HT1080 (cell line): ENCODE measurements around the gene CIB4. TPM values are rescaled to one million over a fixed set of nuclear protein-coding genes. Genes with fewer than 3 reads are reported as not detected.
"Not testable (repeated sequence)": the region's sequence is repeated elsewhere in the genome, so short reads cannot be mapped to it uniquely, and the experiment has no call there.

Experiments used
- DNase-seq: peaks from one replicate; pipeline ENCODE4 v3.0.0-alpha.2; 2015; ENCODE audit warnings: low read depth
- total RNA-seq: library from RNA; depleted of rRNA; stranded (reverse); fragments of >200 nt; shearing (Covaris generic); gene quantifications from 2 replicates; pipeline ENCODE4 v1.2.3, GENCODE V29; 2014

CIB4 gene
- total RNA-seq, 1 experiment from 2014 or later, result not detected

DNA sequence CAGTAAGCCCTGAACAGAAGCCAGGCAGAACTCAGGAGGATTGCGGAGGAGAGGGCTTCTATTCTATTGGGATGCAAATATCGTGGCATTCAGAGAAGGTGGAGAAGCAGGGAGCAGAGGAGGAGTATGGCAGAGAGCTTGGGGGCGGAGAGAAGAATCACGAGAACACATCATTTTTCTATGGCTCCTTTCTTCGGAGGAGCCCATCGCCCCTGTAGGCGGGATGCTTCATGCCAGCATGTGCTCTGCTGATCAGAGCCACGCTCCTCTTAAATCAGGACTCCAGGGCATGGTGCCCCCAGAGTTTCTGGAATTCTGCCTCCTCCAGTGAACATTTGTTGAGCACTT lies 71.1 kb downstream of the CIB4 start:
- no peak for DNase-seq

DNA sequence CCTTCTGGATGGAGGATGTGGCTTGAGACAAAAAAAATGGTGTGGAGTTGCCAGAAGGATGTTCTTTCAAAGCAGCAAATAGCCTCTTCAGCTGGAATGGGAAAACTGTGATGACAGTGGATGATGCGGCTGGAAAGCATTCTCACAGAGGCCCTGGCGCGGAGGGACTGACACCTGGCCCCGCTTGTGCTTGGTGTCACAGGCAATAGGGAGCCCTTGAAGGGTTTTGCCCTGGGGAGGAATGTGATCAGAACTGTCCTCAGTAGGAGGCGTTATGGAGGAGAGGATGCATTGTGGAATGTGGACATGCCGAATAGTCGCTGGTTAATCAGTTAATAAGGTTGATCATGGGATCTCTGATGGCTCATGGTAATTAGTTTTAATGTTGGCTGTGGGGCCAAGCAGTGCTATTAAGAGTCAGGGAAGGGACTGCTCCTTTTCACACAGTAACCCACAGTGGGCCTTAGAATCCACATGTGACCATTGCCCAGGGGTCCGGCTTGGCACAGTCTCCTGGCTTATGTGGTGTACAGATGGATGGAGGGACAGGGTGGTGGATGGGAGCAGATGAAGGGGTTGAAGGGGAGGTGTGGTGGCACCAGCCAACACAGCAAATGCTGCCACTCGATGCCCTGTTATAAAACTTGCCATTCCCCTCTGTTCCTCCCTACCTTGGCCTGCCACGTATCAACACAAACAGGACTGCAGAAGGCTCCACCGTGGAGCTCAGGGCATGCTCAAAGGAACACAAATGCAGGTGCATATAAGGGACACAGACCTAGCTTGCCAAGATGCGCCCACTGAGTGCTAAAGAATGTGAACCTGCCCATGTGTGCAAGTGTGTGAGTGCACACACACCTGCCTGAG lies 71.7 kb downstream of the CIB4 start:
- no peak for DNase-seq

DNA sequence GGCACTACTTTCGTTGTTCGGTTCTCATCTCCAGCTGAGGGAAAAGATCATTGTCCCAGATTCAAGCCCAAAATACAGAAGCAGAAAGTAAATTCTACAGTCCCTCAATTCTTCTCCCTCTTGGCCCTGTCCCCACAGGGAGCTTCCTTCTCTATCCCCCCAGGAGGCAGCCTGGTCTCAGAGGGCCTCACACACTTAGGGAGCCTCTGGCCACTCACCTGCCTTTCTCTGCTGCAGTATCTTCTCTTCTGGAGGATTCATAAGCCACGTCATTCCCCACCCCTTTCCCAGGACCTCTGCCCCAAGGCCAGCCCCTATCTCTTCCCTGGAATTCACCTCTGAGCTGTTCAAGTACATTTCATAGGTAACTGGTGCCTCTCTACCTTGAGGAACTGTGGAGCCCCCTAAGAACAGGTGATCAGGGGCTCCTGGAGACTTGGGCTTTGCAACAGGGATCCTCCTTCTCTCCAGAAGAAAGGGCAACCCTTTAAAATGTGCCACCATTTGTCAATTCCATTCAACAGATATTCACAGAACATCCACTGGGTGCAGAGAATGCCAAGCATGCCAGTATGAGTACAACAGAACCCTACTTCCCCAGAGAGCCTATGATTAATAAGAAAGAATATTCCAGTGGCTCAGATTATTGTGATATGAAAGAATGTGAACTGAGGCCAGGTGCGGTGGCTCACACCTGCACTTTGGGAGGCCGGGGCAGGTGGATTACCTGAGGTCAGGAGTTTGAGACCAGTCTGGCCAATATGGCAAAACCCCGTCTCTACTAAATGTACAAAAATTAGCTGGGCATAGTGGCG lies 72.9 kb downstream of the CIB4 start:
- no peak for DNase-seq

DNA sequence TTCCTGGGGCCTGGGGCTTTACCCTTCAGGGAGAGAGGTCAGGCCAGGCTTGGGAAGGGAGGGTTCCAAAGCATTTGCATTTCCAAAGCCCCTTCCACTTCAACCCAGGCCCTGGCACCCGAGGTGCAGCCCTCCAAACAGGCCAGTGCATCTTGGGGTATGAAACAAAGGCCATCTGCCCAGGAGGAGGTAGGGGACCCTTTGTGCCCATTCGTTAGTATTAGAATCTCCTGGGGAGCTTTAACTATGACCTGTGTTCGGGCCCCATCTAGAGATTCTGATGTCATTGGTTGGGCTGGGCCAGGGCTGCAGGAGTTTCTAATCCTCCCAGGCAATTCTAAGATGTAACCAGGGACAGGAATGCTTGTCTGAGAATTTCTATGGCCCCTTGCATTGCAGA lies 73.6 kb downstream of the CIB4 start:
- DNase-seq, result no peak

DNA sequence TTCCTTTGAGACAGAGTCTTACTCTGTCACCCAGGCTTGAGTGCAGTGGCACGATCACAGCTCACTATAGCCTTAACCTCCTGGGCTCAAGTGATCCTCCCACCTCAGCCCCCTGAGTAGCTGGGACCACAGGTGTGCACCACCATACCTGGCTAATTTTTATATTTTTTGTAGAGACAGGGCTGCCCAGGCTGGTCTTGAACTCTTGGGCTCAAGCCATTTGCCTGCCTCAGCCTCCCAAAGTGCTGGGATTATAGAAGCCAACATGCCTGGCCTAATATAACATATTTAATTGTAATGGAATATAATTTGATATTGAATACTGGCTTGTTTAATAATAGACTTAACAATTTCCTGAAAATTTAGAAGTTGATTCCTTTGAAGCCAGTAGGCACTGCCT lies 74.4 kb downstream of the CIB4 start:
- DNase-seq, result not testable (repeated sequence)

DNA sequence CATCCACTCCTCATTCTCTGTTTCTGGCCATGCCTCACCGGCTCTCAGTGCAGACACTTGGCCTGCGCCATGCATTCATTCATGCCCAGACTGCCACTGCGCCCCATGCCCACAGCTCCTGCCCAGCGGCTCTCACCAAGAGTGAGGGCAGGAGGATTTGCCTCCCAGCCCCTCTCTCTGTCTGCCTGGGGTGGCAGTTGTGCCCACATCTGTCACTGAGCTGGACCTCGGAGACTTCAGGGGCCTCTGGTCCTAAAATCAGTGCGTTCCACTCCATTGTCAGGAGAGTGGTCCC lies 75.1 kb downstream of the CIB4 start:
- no peak for DNase-seq

DNA sequence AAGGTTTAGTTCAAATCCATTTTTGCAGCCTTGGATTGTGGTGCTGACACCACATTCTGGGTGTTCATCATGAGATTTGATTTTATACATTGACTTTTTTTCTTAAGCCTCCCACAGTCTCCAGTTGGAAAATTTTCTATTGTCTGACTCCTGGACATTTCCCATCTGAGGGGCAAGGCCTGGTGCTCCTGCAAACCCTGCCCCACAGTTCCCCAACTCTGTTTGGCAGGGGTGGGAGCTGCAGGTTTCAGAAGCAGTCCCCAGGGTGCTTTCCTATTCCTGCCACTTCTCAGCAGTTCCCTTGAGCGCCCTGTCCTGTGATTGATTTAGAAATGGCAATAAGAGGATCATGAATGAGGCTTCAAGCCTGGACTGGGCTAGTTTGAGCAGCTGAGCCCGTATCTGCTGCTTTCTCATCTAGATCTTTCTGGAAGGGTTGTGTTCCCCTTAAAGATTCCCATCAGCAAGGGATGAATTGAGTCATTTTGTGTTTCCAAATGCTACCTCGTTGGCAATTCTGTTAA lies 77.0 kb downstream of the CIB4 start:
- DNase-seq, result no peak

DNA sequence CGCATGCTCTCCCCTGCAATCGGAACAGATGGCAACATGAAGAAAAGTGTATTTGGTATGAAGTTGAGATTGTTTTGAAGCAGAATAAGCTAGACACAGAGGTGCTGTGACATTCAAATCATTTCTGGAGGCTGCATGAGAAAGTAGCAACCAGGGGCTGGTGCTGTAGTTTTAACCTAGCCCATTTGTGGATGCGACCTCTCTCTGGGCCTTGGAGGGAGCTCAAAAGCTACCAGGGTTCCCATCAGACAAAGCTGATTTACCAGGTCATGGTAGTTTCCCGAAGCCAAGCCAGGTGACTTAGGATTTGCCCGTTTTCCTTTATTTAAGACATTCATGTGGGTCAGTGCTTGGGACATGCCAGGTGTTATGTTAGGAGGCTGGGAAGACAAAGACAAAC lies 77.5 kb downstream of the CIB4 start:
- no peak for DNase-seq

DNA sequence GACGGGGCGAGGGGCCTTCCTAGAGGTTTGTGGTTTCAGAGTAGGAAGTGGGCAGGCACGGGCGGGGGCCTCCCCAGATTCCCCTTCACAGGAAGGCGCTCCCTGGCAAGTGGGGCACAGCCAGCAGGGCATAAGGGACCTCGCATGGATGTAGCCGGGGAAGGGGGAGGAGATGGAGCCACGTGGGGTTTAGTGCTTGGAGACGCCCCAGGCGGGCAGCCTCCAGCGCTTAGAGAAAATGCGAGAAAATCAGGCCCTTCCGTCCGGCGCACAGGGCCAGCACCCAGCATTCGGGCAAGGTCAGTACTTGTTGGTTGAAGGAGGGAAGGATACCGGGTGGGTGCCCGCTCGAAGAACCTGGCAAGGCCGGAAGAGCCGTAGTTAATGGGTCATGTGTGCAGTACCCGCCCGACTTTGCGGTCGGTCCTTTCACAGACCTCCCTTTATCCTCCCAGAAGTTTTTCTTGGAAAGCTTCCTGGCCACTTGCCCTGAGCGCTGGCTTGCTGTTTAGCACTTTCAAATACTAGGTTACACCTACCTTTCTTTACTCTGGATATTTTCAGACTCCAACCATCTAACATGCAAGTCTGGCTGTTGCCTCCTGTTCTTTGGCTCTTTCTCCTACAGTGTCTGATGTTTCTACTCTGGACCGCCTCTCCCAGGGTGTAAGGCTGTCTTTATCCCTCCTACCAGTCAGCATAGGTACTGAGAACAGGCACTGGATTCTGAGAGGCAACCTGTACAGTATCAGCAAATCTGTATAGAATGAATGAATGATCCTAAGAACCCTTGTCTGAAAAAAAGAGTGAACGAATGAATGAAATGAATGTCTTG lies 78.1 kb downstream of the CIB4 start:
- DNase-seq, result peak; percentile 80

DNA sequence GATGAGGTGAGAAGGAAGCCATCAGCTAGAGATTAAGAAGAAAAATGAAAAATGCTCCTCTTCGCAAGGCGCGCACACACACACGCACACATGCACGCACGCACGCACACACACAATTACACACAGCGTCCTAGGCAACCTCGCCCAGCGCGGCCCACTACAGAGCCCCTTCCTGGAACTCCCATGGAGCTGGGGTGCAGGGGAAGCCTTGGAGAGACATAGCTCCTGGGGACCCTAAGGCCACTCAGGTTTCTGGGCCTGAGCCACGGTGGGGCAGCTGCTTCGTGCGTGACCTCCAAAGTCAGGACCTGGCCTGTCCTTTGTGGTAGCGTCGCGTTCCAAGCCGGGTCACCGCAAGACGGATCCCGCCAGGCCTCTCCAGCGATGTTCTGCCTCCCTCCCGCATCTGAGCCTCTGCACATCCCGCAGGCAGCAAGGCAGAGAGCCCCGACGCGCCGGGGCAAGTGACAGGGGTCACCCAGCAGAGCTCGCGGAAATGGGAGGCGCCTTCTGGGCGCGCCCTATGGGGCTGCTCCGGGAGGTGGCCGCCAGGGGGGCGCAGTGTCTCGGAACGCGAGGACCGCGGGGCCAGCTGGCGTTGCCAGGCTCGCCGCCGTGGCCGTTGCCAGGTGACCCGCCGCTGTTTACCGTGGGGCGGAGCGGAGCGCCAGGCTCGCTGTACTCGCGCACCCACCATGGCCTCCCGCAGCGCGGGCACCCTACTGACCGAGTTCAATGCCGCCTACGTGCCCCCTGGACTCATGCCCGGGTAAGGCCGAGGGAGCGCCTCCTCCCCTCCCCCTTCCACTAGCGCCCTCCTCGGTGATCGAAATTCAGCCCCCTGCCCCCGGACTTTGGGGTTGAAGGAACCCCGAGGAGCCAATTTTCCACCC lies 79.0 kb downstream of the CIB4 start:
- DNase-seq, result no peak

DNA sequence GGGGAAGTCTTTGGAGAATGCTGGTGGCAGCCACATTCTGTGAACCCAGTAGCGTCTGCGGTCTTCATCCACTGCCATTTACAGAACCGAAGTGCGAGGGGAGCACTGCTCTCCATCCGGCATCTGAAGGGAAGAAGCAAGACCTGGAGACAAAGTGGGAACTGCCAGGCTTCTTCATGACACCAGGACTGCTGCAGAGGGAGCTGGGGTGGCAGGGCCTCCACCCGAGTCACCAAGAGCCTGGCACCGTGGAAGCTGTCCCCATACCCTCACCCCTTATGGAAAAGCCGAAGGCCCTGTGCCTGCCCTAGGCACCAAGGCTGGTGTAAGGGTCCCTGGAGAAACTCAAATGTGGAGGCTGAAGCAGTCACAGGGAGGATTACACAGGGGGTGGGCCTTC lies 79.8 kb downstream of the CIB4 start:
- no peak for DNase-seq

DNA sequence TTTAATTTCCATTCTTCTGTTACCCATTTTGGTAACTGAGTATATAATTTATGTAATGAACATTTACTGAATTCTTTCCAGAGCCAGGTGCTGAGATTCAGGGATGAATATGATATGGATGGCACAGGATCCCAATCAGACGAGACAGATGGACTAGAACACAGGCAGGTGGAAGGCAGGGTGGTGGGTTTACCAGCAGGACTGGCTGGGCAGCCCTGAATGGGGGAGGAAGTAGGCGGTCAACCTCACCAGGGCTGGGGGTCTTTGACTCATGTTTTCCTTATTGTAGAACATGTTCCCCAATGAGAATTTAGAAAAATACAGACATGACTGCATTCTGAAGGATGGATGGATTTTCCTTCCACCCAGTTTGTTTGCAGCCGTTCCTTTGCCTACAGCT lies 80.3 kb downstream of the CIB4 start:
- DNase-seq, result no peak

DNA sequence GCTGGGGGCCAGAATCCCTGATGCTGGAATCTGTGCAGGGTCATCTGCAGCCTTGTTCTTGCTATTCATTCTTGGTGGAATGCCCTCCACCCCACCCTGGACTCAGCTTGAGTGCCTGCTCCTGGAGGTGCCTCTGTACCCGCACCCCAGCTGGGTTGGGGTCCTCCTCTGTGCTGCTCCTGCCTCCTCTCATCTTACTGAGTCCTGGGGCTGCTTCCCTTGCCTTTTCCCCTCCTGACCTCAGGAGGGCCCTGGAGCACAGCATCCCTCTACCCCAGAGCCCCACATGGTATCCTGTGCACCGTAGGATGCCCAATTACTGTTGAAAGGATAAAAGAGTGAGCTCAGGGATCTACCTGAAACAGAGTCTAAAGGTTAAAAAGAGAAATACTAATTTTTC lies 81.6 kb downstream of the CIB4 start:
- DNase-seq, result no peak

DNA sequence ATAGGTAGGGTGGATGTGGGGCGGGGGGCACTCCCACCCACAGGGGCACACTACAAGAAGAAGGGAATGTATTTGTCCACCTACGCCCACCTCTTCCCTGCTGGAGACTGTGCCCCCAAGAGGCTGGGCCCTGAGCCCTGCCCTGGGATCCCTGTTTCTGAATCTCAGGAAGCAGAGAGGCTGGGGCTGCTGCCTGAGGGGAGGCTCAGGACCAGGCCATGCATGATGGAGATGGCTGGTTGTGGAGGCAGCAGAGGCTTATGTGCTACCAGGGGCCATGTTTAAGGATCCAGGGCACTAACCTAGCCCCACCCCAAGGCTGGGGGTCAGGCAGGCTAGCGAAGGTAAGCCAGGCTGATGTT lies 82.1 kb downstream of the CIB4 start:
- no peak for DNase-seq

DNA sequence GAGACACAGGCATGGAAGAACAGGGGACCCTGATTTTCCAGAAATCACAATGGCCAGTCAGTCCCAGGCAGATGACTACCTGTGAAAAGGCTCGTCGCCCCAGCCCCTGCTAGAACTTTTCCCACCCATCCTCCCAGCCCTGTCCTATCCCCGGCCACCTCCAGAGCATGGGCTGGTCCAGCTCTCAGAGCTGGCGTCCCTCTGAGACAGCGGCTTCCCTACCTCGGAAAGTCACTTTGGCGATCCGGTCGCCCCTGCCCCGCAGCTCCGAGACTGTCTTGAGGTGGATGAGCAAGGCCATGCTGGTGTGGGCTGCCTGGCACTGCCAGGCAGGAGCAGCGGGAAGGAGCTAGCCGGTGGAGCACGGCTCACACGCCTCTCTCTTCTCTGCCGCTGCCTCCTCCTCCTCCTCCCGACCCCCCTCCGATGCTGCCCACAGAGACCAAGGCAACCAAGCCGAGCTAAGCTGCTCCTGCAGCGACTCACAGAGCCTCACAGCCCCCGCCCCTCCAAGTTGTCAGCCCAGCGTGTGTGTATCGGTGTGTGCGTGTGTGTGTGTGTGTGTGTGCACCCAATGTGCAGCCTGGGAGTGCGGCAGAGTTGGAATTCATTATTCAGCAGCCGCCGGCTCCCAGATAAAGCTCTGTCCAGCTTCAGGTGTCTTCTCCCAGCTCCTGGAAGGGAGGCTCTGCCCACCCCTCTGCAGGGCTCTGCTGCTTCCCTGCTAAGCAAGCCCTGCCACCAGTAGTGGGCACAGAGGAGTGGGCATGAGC lies 82.7 kb downstream of the CIB4 start:
- no peak for DNase-seq

DNA sequence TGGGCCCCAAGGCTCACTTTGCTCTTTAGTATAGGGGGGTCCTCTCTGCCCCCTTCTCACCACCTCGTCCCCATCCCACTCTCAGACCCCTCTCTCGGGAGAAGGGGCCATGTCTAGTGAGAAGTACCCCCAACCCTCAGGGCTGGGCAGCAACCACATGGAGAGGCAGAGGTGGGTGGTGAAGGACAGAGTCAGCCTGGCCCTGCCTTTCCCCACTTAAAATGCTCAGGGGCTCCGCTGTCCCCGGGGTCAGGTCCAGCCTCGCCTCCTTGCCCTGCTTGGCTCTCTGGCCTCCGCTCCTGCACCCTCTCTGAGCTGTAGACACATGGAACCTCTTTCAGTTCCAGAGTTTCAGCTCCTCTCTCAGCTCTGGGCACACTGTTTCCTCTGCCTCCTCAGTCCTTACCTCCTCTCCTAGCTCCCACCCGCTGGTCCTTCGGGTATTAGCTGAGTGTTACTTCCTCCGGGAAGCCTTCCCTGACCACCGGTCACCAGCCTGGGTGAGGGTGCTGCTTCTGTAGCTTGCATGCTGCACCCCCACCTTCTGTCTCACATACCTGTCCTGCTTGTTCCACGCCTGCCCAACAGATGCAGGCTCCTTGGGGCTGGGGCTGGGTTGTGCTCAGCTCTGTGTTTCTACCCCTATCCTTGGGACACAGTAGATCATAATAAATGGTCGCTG lies 83.8 kb downstream of the CIB4 start:
- no peak for DNase-seq

DNA sequence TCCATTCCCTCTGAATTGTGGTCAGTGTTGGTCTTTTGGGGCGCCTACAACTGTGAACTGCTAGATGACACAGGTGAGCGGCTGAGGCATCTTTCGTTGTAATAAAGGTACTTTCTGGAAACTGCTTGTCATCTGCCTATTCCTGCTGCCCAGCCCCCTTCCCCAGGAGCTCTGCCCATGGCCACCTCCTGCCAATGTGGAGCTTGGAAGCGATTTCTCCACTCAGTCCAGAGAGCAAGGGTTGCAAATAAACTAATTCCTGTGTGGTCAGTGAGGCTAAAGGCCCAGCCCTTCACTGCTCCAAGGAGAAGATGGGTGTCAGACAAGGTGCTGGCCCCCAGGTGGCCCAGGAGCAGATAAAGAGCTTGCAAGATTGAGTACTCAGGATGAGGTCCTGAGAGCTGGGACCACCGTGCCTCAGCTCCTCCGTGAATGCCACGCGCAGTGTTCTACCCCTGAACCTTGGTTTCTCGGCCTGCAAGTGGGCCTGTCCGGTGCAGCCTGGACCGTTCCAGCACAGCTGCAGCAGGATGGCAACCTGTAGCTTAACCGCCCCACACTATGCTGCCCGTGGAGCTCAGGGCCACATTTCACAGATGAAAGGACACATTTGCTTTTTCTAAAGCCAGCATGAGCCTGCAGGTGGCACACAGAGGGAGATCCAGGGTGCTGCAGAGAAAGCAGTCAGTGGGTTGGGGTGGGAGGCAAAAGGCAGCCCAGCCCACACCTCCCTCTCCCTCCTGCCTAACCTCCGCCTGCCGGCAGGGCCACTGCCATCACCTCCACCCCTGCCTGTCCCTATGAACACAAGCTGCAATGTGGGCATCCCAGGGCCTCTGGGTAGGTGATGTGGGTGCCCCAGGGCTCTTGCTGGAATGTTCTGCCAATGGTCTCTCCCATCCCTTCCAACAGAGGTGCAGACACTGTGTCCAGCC lies 84.6 kb downstream of the CIB4 start:
- no peak for DNase-seq
